ENCODE data around the gene SLC9A7. TPM values are rescaled to one million over a fixed set of nuclear protein-coding genes. Genes with fewer than 3 reads are reported as not detected.

Gene SLC9A7
- total and polyA plus RNA-seq, 2 of the 13 experiments (the other 11 are each of a cell fraction or from before 2014, with no cell fraction given), result 5.8 to 7.2 TPM

- CTCF ChIA-PET (ENCODE audit: low intra/inter-chr PET ratio, low total read pairs), result no interaction called here
- ATAC-seq, result no peak
Observed at GRCh38 chrX:46744009-46744408, 14.9 kb downstream of the SLC9A7 start.

More at GRCh38 chrX:46744009-46744408, 14.9 kb downstream of the SLC9A7 start:
- H2AFZ ChIP-seq (ENCODE audit: low read length), result no peak overlapping the region
- no peaks in the 10 kb centered on the region for H4K20me1 ChIP-seq (ENCODE audit: insufficient read depth, low read length)
- H3K4me1 ChIP-seq (ENCODE audit: insufficient read depth, low read length), result peaks cover 9% of the 10 kb centered on the region; the same call in 1 of the 2 replicates
- POLR2A ChIA-PET, result no interaction called here
- H3K79me2 ChIP-seq (ENCODE audit: insufficient read depth, low read length), result peaks cover 4% of the 10 kb centered on the region
- H3K9me3 ChIP-seq (ENCODE audit: low read length), result no peaks in the 10 kb centered on the region
- H3K4me2 ChIP-seq (ENCODE audit: low read depth, low read length), result no peak overlapping the region
- H3K36me3 ChIP-seq (replicated peaks in 1 of 2; ENCODE audit: control insufficient read depth in 1 of 2, insufficient read depth in 2 of 2, low read length in 2 of 2), result no peaks in the 10 kb centered on the region
- BruUV-seq (replicated peaks), result no TSS peak
- 71% methylated on average over 1 of the region's 3 CpGs for whole genome bisulfite sequencing (ENCODE audit: low lambda C conversion rate)
- TF ChIP-seq GFI1 (CRISPR knock-in tag; IDR thresholded peaks at IDR 0.05; ENCODE audit: borderline replicate concordance) (no peak), ZUFSP (CRISPR knock-in tag; IDR thresholded peaks at IDR 0.05; ENCODE audit: borderline replicate concordance) (no peak), FOXO4 (CRISPR knock-in tag; conservative IDR thresholded peaks at IDR 0.05) (no peak), ATF7 (IDR thresholded peaks at IDR 0.05) (no peak), ATF7 (CRISPR knock-in tag; IDR thresholded peaks at IDR 0.05) (no peak), ZNF484 (CRISPR knock-in tag; IDR thresholded peaks at IDR 0.05; ENCODE audit: borderline replicate concordance, low read depth) (no peak), ZBTB42 (CRISPR knock-in tag; IDR thresholded peaks at IDR 0.05) (no peak), NAIF1 (CRISPR knock-in tag; IDR thresholded peaks at IDR 0.05; ENCODE audit: borderline replicate concordance) (no peak), ZNF383 (CRISPR knock-in tag; IDR thresholded peaks at IDR 0.05; ENCODE audit: borderline replicate concordance) (no peak), ELF1 (CRISPR knock-in tag; IDR thresholded peaks at IDR 0.05) (no peak), EEA1 (CRISPR knock-in tag; IDR thresholded peaks at IDR 0.05; ENCODE audit: borderline replicate concordance) (no peak), ATF6 (CRISPR knock-in tag; conservative IDR thresholded peaks at IDR 0.05) (no peak), ZNF577 (CRISPR knock-in tag; IDR thresholded peaks at IDR 0.05; ENCODE audit: borderline replicate concordance, low read depth) (no peak)
- H3K4me3 ChIP-seq (replicated peaks in 1 of 3; ENCODE audit: insufficient read depth in 1 of 3, low read depth in 2 of 3, low read length in 3 of 3), result no peak overlapping the region
- intact Hi-C loops (cut with micrococcal nuclease; ENCODE audit: unreplicated experiment), result no loop called here
- DNase-seq (ENCODE audit: low spot score) (no peak), FAIRE-seq (no peak)
- H3K27ac ChIP-seq (ENCODE audit: extremely low read length, insufficient read depth, low read length), result no peak overlapping the region
- in situ Hi-C loops (cut with HindIII; ENCODE audit: extremely low pct_ligation_motif_present, low pct_unique_long_range_greater_than_20kb), result no loop called here
- H3K27me3 ChIP-seq (ENCODE audit: control insufficient read depth in 1 of 2, insufficient read depth in 2 of 2, low read length in 2 of 2), result no peaks in the 10 kb centered on the region
- H3K9ac ChIP-seq (ENCODE audit: insufficient read depth, low read depth, low read length), result no peak overlapping the region

Data from HepG2 (cell line).